HepG2 (cell line): ENCODE measurements around the gene REPIN1. TPM values are rescaled to one million over a fixed set of nuclear protein-coding genes. Genes with fewer than 3 reads are reported as not detected.
A peak's percentile ranks its signal among the peaks of the same experiment; 100 is the strongest.

ENCODE experiments used
- ARHGAP35 ChIP-seq: sonication (generic); formaldehyde crosslinking; IDR thresholded peaks from 2 replicates; pipeline ENCODE4 v1.9.0; 2022; ENCODE audit warnings: mild to moderate bottlenecking, inconsistent platforms, moderate library complexity, missing genetic modification reagents, borderline replicate concordance
- CBX1 ChIP-seq: IDR thresholded peaks from one replicate; pipeline ENCODE4 v1.6.1; 2016; ENCODE audit warnings: antibody characterized with exemption, low read depth
- CENPBD1 ChIP-seq: sonication (generic); formaldehyde crosslinking; IDR thresholded peaks from 2 replicates; pipeline ENCODE4 v1.8.0; 2022; ENCODE audit warnings: missing genetic modification reagents, low read depth, mild to moderate bottlenecking, borderline replicate concordance
- CHD2 ChIP-seq: IDR thresholded peaks from 2 replicates; pipeline ENCODE4 v1.6.1; 2011; ENCODE audit warnings: low read depth, low read length, improper control_type of control experiment
- GFI1 ChIP-seq: sonication (generic); formaldehyde crosslinking; IDR thresholded peaks from 2 replicates; pipeline ENCODE4 v1.5.0; 2020; ENCODE audit warnings: missing genetic modification reagents, mild to moderate bottlenecking, borderline replicate concordance
- GZF1 ChIP-seq: sonication (generic); formaldehyde crosslinking; IDR thresholded peaks from 2 replicates; pipeline ENCODE4 v1.5.1; 2020; ENCODE audit warnings: mild to moderate bottlenecking, missing genetic modification reagents
- IKZF1 ChIP-seq: fragments of 450-650 bp; IDR thresholded peaks from 2 replicates; pipeline ENCODE4 v1.7.1; 2016
- KAT8 ChIP-seq: IDR thresholded peaks from 2 replicates; pipeline ENCODE4 v1.6.1; 2016; ENCODE audit warnings: missing genetic modification reagents, missing compliant biosample characterization
- MYPOP ChIP-seq: sonication (generic); formaldehyde crosslinking; IDR thresholded peaks from 2 replicates; pipeline ENCODE4 v1.8.1; 2023; ENCODE audit warnings: mild to moderate bottlenecking, moderate library complexity, missing genetic modification reagents
- NKX3-1 ChIP-seq: sonication (generic); formaldehyde crosslinking; IDR thresholded peaks from 2 replicates; pipeline ENCODE4 v1.5.0; 2020; ENCODE audit warnings: missing genetic modification reagents
- NR0B2 ChIP-seq: sonication (generic); formaldehyde crosslinking; IDR thresholded peaks from 2 replicates; pipeline ENCODE4 v1.4.0; 2020; ENCODE audit warnings: mild to moderate bottlenecking, missing genetic modification reagents
- NR1H2 ChIP-seq: sonication (generic); formaldehyde crosslinking; IDR thresholded peaks from 2 replicates; pipeline ENCODE4 v1.8.1; 2022; ENCODE audit warnings: low read depth, missing genetic modification reagents, borderline replicate concordance
- PHB2 ChIP-seq: fragments of 450-650 bp; IDR thresholded peaks from 2 replicates; pipeline ENCODE4 v1.6.1; 2018; ENCODE audit not compliant: partially characterized antibody
- SRSF1 ChIP-seq: fragments of 200-400 bp; formaldehyde crosslinking; optimal IDR thresholded peaks from 2 replicates; pipeline ENCODE3; 2017; ENCODE audit warnings: mild to moderate bottlenecking, low read depth, low read length, moderate library complexity
- TIGD3 ChIP-seq: sonication (generic); formaldehyde crosslinking; IDR thresholded peaks from 2 replicates; pipeline ENCODE4 v1.5.1; 2020; ENCODE audit warnings: mild to moderate bottlenecking, missing genetic modification reagents, borderline replicate concordance
- UBTF ChIP-seq: sonication (generic); formaldehyde crosslinking; IDR thresholded peaks from 2 replicates; pipeline ENCODE4 v1.4.0; 2020; ENCODE audit warnings: mild to moderate bottlenecking, missing genetic modification reagents
- ZNF234 ChIP-seq: sonication (generic); formaldehyde crosslinking; conservative IDR thresholded peaks from 2 replicates; pipeline ENCODE4 v1.5.1; 2020; ENCODE audit warnings: mild to moderate bottlenecking, missing genetic modification reagents
- ZNF256 ChIP-seq: sonication (generic); formaldehyde crosslinking; conservative IDR thresholded peaks from 2 replicates; pipeline ENCODE4 v1.4.0; 2020; ENCODE audit warnings: missing genetic modification reagents
- ZNF564 ChIP-seq: sonication (generic); formaldehyde crosslinking; IDR thresholded peaks from 2 replicates; pipeline ENCODE4 v1.8.1; 2023; ENCODE audit warnings: mild to moderate bottlenecking, missing genetic modification reagents
- ZNF598 ChIP-seq: sonication (generic); formaldehyde crosslinking; IDR thresholded peaks from 2 replicates; pipeline ENCODE4 v1.5.1; 2020; ENCODE audit warnings: mild to moderate bottlenecking, missing genetic modification reagents, borderline replicate concordance
- ZNF720 ChIP-seq: sonication (generic); formaldehyde crosslinking; IDR thresholded peaks from 2 replicates; pipeline ENCODE4 v1.4.0; 2020; ENCODE audit warnings: missing genetic modification reagents
- ZNF780A ChIP-seq: sonication (generic); formaldehyde crosslinking; IDR thresholded peaks from 2 replicates; pipeline ENCODE4 v1.8.0; 2022; ENCODE audit warnings: mild to moderate bottlenecking, missing genetic modification reagents, moderate library complexity
- ZNF781 ChIP-seq: sonication (generic); formaldehyde crosslinking; IDR thresholded peaks from 2 replicates; pipeline ENCODE4 v1.5.1; 2020; ENCODE audit warnings: borderline replicate concordance, mild to moderate bottlenecking, missing genetic modification reagents; ENCODE audit errors: not compliant biosample characterization
- ZSCAN20 ChIP-seq: sonication (generic); formaldehyde crosslinking; IDR thresholded peaks from 2 replicates; pipeline ENCODE4 v1.4.0; 2020; ENCODE audit warnings: missing genetic modification reagents, mild to moderate bottlenecking, borderline replicate concordance
- polyA plus RNA-seq, 8 experiments: library from polyadenylated mRNA; depleted of rRNA in 3 of 8; stranded (reverse) in 7 of 8; unstranded in 1 of 8; fragments of >200 nt; fragmentation: Illumina TruSeq in 4 of 8; extraction: Trizol in 4 of 8; gene quantifications; 2 replicates each; pipeline versions ENCODE4 v1.2.1 to v1.2.3, GENCODE V29; 2011 to 2016; ENCODE audit warnings: low read depth in 4 of 8, missing spikeins in 1 of 8, mixed read lengths in 1 of 8; ENCODE audit not compliant: insufficient read depth in 1 of 8
- total RNA-seq, 5 experiments: library from RNA; depleted of rRNA; stranded (reverse); fragments of >200 nt; fragmentation: Illumina TruSeq; extraction: Trizol; gene quantifications; 2 replicates each; pipeline ENCODE4 v1.2.3, GENCODE V29; 2016; ENCODE audit warnings: low read depth in 1 of 5

The REPIN1 gene
- total and polyA plus RNA-seq, 2 of the 13 experiments (the other 11 are each of a cell fraction or from before 2014, with no cell fraction given): 69.9 to 108 TPM

GRCh38 chr7:150340024-150340749, 28.4 kb upstream of the REPIN1 start (continued):
- no peak for TF ChIP-seq MYPOP
- no peak for TF ChIP-seq GFI1
- peak; percentile 23; the same call in 1 of the 2 replicates for TF ChIP-seq NR0B2 (CRISPR knock-in tag)
- no peak for TF ChIP-seq ZNF564 (CRISPR knock-in tag)
- TF ChIP-seq IKZF1: no peak
- TF ChIP-seq CBX1: no peak
- TF ChIP-seq KAT8 (CRISPR knock-in tag): 0 out of 2 replicates have a peak, but pooled peaks have one; percentile 14
- TF ChIP-seq ZNF780A (CRISPR knock-in tag): no peak
- no peak for TF ChIP-seq ZNF256 (CRISPR knock-in tag)
- no peak for TF ChIP-seq ZNF598
- no peak for TF ChIP-seq SRSF1
- 0 out of 2 replicates have a peak, but pooled peaks have one; percentile 31 for TF ChIP-seq ARHGAP35
- peak; percentile 56; the same call in 1 of the 2 replicates for TF ChIP-seq ZSCAN20 (CRISPR knock-in tag)
- peak; percentile 72; the same call in 1 of the 2 replicates for TF ChIP-seq NKX3-1 (CRISPR knock-in tag)
- no peak for TF ChIP-seq ZNF234 (CRISPR knock-in tag)
- no peak for TF ChIP-seq ZNF781 (CRISPR knock-in tag)
- peak; percentile 68 for TF ChIP-seq UBTF (CRISPR knock-in tag)
- TF ChIP-seq ZNF720 (CRISPR knock-in tag): no peak
- no peak for TF ChIP-seq TIGD3 (CRISPR knock-in tag)
- TF ChIP-seq PHB2: no peak
- no peak for TF ChIP-seq CHD2
- TF ChIP-seq NR1H2: no peak
- no peak for TF ChIP-seq CENPBD1 (CRISPR knock-in tag)
- TF ChIP-seq GZF1 (CRISPR knock-in tag): peak; percentile 26; the same call in 1 of the 2 replicates
